HUDEP-2 (cell line): ENCODE data around the gene STPG2.

Experiments
- DNase-seq, 76 experiments: peaks; one replicate each; lab custom pipeline; 2025; ENCODE audit not compliant: unreplicated experiment in 76 of 76; lab: John Stamatoyannopoulos, UW

The STPG2 gene

DNA sequence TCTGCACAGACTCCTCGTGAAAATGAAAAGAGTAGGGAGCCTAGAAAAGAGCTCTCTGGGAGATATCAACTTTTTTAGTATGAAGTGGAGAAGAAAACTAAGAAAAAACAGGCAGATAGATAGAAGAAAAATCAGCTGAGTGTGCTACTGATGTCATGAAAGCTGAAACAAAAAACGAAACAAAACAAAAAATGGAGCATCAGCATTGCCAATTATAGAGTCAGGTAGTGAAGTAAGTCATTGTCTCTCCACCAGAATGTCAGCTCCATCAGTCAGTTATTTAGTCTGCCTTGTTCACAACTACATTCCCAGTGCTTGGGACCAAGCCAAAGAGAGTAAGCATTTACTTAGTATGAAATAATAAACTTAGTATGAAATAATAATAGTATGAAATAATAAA, 595.1 kb downstream of the STPG2 start:
- no peak for DNase-seq

- DNase-seq: no peak
These were observed 611.9 kb downstream of the STPG2 start for GRCh38 chr4:97531351-97531750.

- no peak for DNase-seq
These were observed 612.6 kb downstream of the STPG2 start for GRCh38 chr4:97530676-97531075.

- no peak for DNase-seq
These were observed 618.0 kb downstream of the STPG2 start for GRCh38 chr4:97525236-97525635.

GRCh38 chr4:97517939-97518338, 625.3 kb downstream of the STPG2 start:
- no peak for DNase-seq

DNA sequence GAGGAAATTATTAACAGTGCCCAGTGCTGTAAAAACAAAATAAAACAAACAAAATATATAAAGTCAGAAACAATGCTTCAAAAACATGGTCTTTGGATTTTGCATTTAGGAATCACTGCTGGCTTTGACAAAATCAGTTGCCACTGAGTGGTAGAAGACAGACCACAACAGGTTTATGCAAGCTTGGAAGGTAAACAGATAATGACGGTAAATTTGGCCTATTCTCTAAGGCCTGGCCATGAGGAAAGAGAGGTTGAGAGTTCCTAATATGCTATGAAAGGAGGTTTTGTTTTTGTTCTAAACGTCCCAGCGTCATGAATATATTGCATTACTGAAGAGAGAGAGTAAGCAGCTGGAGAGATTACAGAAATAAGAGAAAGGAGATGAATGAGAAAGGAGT, 629.4 kb downstream of the STPG2 start:
- no peak for DNase-seq
